K562 (cell line): Measurements from ENCODE around the gene AIF1. TPM values are rescaled to one million over a fixed set of nuclear protein-coding genes. Genes with fewer than 3 reads are reported as not detected.
A peak's percentile ranks its signal among the peaks of the same experiment; 100 is the strongest.

Experiments used
- ARID4B ChIP-seq: sonication (generic); formaldehyde crosslinking; IDR thresholded peaks from 2 replicates; pipeline ENCODE4 v1.8.0; 2022; ENCODE audit warnings: mild to moderate bottlenecking, missing genetic modification reagents
- ARNT ChIP-seq, 2 experiments: fragments of 450-650 bp; IDR thresholded peaks; 2 replicates each; pipeline ENCODE4 v1.6.1; 2016; ENCODE audit warnings: mild to moderate bottlenecking in 1 of 2
- BRD9 ChIP-seq: fragments of 450-650 bp; IDR thresholded peaks from 2 replicates; pipeline ENCODE4 v1.6.1; 2018; ENCODE audit warnings: low read depth; ENCODE audit not compliant: partially characterized antibody
- CAMTA2 ChIP-seq: fragments of 250-450 bp; sonication (Bioruptor Pico); conservative IDR thresholded peaks from 2 replicates; pipeline ENCODE4 v1.5.1; 2022
- CHD2 ChIP-seq: IDR thresholded peaks from 2 replicates; pipeline ENCODE4 v1.6.1; 2011; ENCODE audit warnings: low read depth, low read length
- DEAF1 ChIP-seq: fragments of 450-650 bp; formaldehyde crosslinking; IDR thresholded peaks from 2 replicates; pipeline ENCODE4 v1.4.0; 2020; ENCODE audit warnings: mild to moderate bottlenecking, moderate library complexity
- E2F5 ChIP-seq: sonication (generic); formaldehyde crosslinking; IDR thresholded peaks from 2 replicates; pipeline ENCODE4 v1.8.0; 2022; ENCODE audit warnings: mild to moderate bottlenecking, missing genetic modification reagents
- EHMT2 ChIP-seq: fragments of 450-650 bp; IDR thresholded peaks from 2 replicates; pipeline ENCODE4 v1.6.1; 2018; ENCODE audit warnings: antibody characterized with exemption
- ELF1 ChIP-seq: fragments of 200-800 bp; sonication (Bioruptor generic); IDR thresholded peaks from 2 replicates; pipeline ENCODE4 v1.6.1; 2016; ENCODE audit warnings: missing genetic modification characterization, missing compliant biosample characterization
- NEUROD1 ChIP-seq: fragments of 150-350 bp; IDR thresholded peaks from 2 replicates; pipeline ENCODE4 v1.6.1; 2014; ENCODE audit warnings: borderline replicate concordance, low read length, low read depth; ENCODE audit not compliant: partially characterized antibody
- POLR2H ChIP-seq: IDR thresholded peaks from 2 replicates; pipeline ENCODE4 v1.6.1; 2016; ENCODE audit warnings: missing genetic modification characterization, low read depth, mild to moderate bottlenecking, control low read depth, missing compliant biosample characterization, moderate library complexity
- PTRF ChIP-seq: fragments of 450-650 bp; IDR thresholded peaks from 2 replicates; pipeline ENCODE4 v1.6.1; 2016; ENCODE audit warnings: mild to moderate bottlenecking, missing genetic modification characterization, missing compliant biosample characterization
- SPI1 ChIP-seq: IDR thresholded peaks from 2 replicates; pipeline ENCODE4 v1.6.1; 2011; ENCODE audit warnings: low read depth, low read length, control low read depth, borderline replicate concordance
- SRF ChIP-seq, 2 experiments: fragments of 250-450, 450-650 bp in 1 of 2; sonication (Bioruptor Pico) in 1 of 2; sonication (generic) in 1 of 2; formaldehyde crosslinking; IDR thresholded peaks; 2 replicates each; pipeline versions ENCODE4 v1.5.0 to v1.5.1; 2020 to 2022; ENCODE audit warnings: mild to moderate bottlenecking in 1 of 2, missing genetic modification reagents in 1 of 2
- THRA ChIP-seq: fragments of 450-650 bp; IDR thresholded peaks from 2 replicates; pipeline ENCODE4 v1.6.1; 2017; ENCODE audit warnings: mild to moderate bottlenecking, moderate library complexity
- ZKSCAN8 ChIP-seq: fragments of 200-800 bp; sonication (Bioruptor generic); IDR thresholded peaks from 2 replicates; pipeline ENCODE4 v1.6.1; 2016; ENCODE audit warnings: missing genetic modification characterization, missing compliant biosample characterization
- ZNF175 ChIP-seq: fragments of 200-800 bp; sonication (Bioruptor generic); IDR thresholded peaks from 2 replicates; pipeline ENCODE4 v1.6.1; 2016; ENCODE audit warnings: low read depth, mild to moderate bottlenecking, missing genetic modification characterization, missing compliant biosample characterization
- ZNF324 ChIP-seq: fragments of 250-450 bp; sonication (Bioruptor Pico); IDR thresholded peaks from 2 replicates; pipeline ENCODE4 v1.4.0; 2020; ENCODE audit warnings: mild to moderate bottlenecking
- polyA plus RNA-seq, 8 experiments: library from polyadenylated mRNA; depleted of rRNA in 4 of 8; stranded (reverse) in 5 of 8; unstranded in 3 of 8; fragments of >200 nt; fragmentation: Nextera tagmentation in 2 of 8; fragmentation: Illumina TruSeq in 1 of 8; extraction: Ambion mirVana in 2 of 8; extraction: Trizol in 1 of 8; gene quantifications; 2 replicates each; pipeline versions ENCODE4 v1.2.1 to v1.2.3, GENCODE V29; 2011 to 2014; ENCODE audit warnings: inconsistent platforms in 1 of 8, missing spikeins in 1 of 8
- total RNA-seq, 7 experiments: library from RNA; depleted of rRNA in 6 of 7; stranded (reverse); fragments of >200 nt in 6 of 7; fragmentation: Illumina TruSeq in 2 of 7; extraction: Trizol in 2 of 7; gene quantifications; 2 replicates each; pipeline versions ENCODE4 v1.2.1 to v1.2.3, GENCODE V29; 2011 to 2021; ENCODE audit warnings: low replicate concordance in 1 of 7

AIF1 gene
- total and polyA plus RNA-seq, 9 of the 15 experiments (the other 6 are each of a cell fraction or from before 2014, with no cell fraction given), result 9.4 to 33.4 (median 19.4) TPM

GRCh38 chr6:31580807-31581433 lies 34.1 kb upstream of the AIF1 start (continued):
- TF ChIP-seq ARID4B (peak; percentile 83), ZKSCAN8 (CRISPR knock-in tag) (no peak), POLR2H (tag) (no peak), ZNF175 (CRISPR knock-in tag) (no peak), CHD2 (peak; percentile 46), DEAF1 (peak; percentile 77), SPI1 (no peak), EHMT2 (no peak), PTRF (no peak), ZNF324 (CRISPR knock-in tag) (no peak), SRF (CRISPR knock-in tag; IDR thresholded peaks at IDR 0.05) (peak in 1 of 2 experiments; percentile 38; a peak in 1 of 4 replicates), THRA (no peak), BRD9 (no peak), ELF1 (tag) (no peak), CAMTA2 (CRISPR knock-in tag) (no peak), NEUROD1 (peak; percentile 50), E2F5 (peak; percentile 96), ARNT (IDR thresholded peaks at IDR 0.05) (no peak)
